SIG-M5 (cell line): ENCODE measurements around the gene NPAS4.
"Not testable (repeated sequence)": the region's sequence is repeated elsewhere in the genome, so short reads cannot be mapped to it uniquely, and the experiment has no call there.

Experiments used
- DNase-seq: peaks from one replicate; lab custom pipeline; 2025; lab: John Stamatoyannopoulos, UW

NPAS4 gene

DNA sequence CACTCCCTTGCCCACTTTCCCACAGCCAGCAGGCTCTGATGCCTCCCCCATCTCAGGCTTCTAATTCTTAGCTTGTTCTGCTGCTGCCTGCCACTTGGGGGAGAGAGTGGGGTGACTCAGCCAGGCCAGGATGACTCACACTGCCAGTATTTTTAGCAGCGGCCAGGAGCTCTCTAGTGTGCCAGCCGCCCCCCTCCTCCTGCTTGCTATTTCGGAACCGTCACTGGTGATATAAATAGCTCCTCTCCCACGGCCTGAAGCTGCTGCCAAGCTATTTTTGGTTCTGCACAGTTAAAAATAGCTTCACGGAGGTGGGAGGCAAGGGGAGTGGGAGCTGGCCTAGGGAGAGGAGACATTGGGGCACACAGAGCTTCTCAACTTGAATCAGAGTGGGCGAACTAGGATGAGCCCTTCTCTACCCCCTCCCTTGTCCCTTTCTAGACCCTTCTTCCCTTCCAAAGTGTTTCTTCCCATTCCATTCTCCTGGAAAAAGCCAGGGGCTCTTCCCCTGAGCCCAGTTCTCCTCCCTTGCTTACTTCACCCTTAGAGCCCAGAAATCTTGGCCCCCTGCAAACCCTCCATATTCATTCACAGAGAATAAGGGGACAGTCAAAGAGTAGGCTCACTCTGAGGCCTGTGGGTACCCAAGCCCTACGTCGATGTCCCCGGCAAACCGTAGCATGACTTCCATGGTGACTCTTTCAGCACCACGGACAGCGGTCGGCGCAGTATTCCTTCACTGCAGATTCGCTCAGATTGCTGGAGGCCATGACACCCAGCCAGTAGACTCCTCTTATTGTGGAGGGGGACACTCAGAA is 2.5 kb upstream of the NPAS4 start:
- DNase-seq = peak; percentile 63

DNA sequence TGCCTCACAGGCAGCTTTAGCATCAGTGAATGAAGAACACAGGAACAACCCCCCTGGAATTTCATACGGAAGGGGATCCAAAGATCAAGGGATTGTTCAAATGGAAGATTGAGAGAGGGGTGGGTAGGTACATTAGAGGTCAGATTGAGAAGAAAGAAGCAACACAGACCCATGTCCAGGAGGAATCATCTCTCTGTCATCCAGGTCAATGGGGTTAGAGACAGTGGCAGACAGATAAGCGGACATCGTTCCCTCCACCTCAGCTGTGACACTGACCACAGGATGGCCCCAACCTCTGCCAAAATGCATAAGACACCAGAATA is 1.9 kb upstream of the NPAS4 start:
- no peak for DNase-seq

DNA sequence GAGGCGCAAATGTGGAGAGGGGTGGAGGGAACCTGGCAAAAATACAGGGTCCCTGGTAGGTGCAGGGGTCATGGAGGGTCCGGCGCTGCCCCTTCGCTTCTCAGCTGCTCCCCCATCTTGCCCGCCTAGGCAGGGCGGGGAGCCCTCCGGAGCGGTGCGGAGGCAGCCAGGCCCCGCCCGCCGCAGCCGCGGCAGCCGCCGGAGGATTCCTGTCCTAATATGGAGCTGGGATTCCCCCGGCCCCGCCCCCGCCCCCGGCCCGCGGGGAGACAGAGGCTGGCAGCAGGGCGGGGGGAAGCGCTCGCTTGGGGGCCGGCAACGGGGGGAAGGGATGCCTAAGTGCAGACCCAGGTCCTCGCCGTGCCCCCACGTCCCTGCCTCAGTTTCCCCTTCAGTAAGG is 1.0 kb upstream of the NPAS4 start:
- DNase-seq = no peak

DNA sequence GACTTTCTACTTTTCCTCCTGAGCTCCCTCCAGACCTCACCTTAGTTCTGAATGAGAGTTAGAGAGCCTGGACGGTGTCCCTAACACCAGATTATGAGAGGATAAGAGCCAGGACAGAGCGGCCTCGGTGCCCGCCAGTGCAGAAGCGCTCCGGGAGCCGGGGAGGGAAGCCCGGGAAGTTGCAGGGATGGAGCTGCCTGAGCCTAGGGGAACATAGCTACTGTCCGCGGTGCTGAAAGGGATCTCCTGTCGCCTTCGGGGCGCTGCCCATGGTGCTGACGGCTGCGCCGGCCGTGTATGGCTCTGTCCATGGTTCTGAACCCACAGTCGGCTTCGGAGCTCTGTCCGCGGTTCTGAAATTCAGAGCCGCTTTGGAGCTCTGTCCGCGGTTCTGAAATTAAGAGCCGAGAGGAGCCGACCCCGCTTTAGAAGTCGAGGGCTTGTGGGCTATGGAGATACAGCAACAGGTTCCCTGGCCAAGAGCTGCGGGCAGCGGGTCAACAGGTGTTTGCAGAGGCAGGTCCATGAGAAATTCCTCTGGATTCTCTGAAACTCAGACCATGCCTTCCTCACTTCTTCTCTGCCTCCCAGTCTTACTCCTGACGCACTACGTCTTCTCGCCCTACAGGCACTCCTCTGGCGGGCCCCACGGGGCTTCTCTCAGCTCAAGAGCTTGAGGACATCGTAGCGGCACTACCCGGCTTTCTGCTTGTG is 814 bp downstream of the NPAS4 start:
- no peak for DNase-seq

DNA sequence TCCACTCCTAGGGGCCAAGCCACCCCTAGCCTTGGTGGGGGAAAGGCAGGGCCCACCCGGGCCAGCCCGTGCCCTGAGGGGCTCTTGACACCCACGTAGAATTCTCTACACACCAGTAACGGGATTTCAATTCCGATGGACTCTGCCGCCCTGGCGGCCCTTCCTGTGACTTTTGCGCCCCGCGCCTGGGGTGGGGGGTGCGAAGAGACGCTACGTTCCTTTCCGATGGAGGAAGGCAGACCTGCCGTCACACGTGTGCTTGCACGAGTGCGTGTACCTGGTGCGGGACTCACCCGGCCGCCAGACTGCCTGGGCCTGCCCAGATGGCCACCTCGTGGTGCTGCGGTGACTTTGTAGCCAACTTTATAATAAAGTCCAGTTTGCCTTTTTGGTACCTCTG is 5.5 kb downstream of the NPAS4 start:
- DNase-seq = no peak

DNA sequence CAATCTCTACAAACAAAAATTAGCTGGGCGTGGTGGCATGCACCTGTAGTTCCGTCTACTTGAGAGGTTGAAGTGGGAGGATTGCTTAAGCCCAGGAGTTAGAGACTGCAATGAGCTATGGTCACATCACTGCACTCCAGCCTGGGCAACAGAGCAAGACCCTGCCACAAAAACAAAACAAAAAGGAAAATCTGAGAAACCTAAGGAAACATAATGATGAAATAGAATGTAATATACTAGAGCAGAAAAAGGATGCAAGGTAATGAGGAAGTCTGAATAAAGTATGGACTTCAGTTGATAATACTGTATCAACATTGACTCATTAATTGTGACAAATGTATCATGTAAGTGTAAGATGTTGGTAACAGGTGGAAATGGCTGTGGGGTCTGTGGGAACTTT is 8.1 kb downstream of the NPAS4 start:
- no peak for DNase-seq

DNA sequence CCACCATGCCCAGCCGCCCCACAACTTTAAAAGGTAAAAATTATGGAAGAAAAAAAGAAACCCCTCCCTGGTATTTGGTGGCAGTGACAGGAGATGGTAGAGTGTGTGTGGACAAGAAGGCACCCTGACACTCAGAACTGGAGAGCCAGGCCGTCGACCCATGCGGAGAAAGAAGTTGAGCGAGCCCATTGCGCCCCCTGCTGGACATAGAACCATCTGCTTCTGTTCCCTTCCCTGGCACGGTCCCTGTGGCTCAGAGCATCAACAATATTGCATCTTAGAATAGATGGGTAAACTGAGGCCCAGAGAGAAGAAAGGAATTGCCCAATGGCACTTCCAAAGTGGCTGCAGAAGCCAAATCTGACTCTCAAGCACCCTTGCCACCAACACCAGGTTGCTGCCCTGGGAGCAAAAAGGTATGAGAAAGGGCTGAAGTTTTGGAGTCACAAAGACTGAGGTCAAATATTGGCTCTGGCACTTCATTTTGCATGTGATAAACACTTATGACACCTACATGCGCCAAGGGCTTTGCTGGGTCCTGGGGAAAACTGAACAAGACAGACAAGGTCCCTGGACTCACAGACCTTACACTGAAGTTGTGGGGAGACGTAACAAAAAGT is 9.3 kb downstream of the NPAS4 start:
- no peak for DNase-seq

DNA sequence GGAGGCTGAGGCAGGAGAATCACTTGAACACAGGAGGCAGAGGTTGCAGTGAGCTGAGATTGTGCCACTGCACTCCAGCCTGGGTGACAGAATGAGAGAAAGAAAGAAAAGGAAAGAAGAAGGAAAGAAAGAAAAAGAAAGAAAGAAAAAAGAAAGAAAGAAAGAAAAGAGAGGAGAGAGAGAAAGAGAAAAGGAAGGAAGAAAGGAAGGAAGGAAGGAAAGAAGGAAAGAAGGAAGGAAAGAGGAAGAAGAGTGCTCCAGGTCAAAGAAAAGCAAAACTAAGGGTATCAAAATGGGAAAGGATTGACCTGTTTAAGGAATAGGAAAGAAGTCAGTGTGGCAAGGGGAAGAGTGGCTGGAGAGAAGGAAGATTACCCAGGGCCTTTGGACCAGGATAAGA is 10.5 kb downstream of the NPAS4 start:
- DNase-seq = not testable (repeated sequence)

DNA sequence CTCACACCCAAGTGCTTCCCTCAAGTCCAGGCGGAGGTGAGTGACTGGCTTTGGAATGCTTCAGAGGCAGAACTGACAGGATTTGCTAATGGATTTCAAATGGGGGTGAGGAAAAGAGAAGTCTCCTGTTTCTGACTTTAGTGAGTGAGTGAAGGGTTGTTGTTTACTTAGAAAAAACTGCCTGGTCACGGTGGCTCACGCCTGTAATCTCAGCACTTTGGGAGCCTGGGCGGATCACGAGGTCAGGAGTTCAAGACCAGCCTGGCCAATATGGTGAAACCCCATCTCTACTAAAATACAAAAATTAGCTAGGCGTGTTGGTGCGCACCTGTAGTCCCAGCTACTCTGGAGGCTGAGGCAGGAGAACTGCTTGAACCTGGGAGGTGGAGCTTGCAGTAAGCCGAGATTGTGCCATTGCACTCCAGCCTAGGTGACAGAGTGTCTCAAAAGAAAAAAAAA is 11.1 kb downstream of the NPAS4 start:
- DNase-seq = not testable (repeated sequence)

DNA sequence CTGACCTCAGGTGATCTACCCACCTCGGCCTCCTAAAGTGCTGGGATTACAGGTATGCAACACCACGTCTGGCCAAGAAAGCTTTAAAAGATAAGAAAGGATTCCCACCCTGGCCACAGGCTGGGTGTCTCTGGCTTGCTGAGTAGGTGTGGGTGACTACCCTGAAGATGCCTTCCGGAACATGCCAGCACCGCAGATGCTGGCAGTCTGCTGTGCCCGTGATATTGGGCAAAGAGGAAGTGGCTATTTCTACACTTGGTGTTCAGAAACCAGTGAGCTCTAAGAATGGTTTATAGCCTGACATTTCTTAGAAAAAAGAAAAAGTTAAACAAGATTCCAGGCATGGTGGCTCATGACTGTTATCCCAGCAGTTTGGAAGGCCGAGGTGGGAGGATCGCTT is 11.8 kb downstream of the NPAS4 start:
- no peak for DNase-seq

DNA sequence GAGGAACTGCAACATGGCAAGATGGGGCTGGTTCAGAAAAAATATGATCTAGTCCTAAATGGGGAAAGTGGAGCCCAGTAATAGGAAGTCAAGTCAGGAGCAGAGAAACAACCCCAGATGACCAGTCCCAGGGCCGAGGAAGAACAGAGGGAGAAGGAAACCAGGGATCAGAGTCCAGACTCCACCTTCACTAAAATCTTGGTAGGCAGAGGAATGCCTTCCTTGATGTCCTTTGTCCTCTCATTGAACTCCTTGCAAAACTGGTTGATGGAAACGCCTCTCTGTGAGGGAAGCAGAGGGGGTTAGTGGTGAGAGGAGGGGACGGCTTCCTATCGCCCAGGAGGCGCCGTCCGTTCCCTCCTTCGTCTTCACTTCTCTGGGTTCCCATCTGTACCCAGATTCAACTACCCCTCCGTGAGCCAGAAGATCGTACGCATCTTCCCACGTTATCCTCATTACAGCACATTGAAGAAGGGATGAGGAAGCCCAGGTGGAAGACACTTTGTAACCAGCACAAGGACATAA is 17.2 kb downstream of the NPAS4 start:
- no peak for DNase-seq

DNA sequence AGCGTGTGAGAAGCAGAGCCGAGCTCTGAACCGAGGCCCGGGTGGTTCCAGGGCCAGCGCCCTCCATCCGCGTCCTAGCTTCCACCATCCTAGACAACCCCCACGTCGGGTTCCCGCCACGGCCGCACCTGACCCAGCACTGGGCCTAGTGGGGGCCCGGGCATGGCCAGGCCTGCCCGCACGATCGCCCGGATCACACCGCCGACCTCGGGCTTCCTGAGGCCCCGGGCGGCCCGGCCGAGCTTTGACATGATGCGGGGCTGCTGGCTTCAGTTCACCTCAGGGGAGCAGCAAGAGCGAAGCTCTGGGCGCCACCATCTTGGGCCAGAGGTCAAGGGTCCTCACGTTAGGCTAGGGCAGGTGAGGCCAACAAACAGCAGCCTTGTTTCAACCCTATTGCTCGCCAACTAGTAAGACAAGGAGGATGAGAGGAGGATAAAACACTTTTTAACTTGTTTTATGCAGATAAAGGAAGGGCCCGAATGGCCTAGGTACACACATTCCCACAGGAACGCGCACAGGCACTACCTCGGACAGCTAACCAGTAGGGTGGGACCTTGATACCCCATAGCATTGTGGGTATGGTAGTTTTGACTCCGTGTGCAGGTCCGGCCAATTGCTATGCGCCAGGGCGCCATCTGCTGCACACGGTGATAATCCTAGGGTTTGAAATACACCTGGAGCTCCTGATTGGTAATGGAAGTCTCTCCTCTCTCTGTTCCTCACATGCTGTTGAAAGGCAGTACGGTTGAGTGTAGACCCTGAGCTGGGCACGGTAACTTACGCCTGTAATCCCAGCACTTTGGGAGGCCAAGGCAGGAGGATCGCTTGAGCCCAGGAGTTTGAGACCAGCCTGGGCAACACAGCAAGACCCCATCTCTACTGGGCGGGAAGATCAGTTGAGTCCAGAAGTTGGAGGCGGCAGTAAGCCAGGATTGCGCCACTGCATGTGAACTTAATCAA is 17.9 kb downstream of the NPAS4 start, which contains the start of gene MRPL11:
Gene MRPL11 (minus strand): TSS at position 345 of the 963 bp plus-strand sequence. CDS start 94 bp downstream, at position 251.
- peak; percentile 75 for DNase-seq

DNA sequence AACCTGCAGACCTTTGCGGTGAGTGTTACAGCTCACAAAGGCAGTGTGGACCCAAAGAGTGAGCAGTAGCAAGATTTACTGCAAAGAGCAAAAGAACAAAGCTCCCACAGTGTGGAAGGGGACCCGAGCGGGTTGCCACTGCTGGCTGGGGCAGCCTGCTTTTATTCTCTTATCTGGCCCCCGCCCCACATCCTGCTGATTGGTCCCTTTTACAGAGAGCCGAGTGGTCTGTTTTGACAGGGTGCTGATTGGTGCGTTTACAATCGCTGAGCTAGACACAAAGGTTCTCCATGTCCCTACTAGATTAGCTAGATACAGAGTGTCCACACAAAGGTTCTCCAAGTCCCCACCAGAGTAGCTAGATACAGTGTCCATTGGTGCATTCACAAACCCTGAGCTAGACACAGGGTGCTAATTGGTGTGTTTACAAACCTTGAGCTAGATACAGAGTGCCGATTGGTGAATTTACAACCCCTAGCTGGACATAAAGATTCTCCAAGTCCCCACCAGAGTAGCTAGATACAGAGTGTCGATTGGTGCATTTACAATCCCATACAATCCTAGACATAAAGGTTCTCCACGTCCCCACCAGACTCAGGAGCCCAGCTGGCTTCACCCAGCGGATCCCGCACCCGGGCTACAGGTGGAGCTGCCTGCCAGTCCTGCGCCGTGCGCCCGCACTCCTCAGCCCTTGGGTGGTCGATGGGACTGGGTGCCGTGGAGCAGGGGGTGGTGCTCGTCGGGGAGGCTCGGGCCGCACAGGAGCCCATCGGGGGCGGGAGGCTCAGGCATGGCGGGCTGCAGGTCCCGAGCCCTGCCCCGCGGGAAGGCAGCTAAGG is 19.5 kb downstream of the NPAS4 start:
- DNase-seq = not testable (repeated sequence)

DNA sequence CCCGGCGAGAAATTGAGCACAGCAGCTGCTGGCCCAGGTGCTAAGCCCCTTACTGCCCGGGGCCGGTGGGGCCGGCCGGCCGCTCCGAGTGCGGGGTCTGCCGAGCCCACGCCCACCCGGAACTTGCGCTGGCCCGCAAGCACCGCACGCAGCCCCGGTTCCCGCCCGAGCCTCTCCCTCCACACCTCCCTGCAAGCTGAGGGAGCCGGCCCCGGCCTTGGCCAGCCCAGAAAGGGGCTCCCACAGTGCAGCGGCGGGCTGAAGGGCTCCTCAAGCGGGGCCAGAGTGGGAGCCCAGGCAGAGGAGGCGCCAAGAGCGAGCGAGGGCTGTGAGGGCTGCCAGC is 20.1 kb downstream of the NPAS4 start:
- DNase-seq = not testable (repeated sequence)

DNA sequence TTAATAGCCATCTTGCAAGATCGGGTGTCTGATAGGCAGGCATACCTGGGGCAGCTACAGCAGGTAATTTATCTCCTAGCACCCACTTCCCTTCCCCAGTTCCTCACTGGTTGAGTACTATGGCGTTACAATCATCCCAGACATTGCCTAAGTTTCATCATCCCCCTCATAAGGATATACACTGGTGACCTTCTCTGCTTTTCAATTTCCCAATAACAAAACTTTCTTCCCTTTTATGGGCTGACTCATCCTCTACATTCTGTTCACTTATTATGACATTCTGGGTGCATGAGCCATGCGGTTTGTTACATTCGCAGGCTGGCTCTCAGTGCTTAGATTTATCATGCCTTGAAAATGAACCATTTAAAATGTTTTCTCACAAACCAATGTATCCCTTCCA is 22.8 kb downstream of the NPAS4 start:
- DNase-seq = peak; percentile 93

DNA sequence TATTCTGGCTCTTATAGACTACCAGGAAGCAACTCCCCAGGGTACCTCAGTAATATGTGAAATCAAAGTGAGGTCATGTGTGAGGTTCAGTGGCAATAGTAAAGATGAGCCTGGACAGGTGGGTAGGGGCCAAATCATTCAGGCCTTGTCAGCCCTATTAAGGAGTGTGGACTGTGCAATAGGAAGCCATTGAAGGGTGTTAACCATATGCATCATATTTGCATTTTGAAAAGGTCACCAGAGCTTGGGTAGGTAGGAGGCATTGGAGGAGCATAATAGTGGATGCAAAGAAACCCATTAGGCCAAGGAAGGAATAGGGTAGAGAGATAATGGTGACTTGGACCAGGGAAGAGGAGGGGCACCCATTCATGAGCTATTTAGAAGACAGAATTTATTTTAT is 26.2 kb downstream of the NPAS4 start:
- DNase-seq = no peak

DNA sequence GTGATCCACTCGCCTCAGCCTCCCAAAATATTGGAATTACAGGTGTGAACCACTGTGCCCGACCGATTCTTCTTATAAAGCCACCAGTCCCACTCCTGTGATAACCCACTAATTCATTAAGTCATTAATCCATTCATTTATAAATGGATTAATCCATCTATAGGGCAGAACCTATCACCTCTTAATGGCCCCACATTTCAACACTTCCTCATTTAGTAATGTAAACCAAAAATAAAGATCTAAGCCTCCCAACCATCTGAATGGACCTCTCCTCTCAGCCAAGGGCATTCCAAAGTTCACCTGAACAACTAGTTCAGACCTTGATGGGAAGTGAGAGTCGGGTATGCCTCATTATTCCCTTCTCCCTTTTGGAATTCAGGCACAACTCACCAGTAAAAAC is 27.7 kb downstream of the NPAS4 start:
- no peak for DNase-seq

DNA sequence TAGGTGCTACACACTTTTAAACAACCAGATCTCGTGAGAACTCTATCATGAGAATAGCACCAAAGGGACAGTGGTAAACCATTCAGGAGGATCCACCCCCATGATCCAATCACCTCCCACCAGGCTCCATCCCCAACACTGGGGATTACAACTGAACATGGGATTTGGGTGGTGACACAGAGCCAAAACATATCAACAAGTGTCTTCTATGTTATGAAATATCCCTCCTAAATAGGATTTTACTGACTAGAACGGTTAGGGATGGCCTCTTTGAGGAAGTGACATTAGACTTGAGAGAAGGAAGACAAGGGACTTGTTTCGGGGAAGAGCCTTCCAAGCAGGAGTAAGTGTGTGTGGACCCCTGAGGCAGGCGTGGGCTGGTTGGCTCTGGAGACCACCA is 29.7 kb downstream of the NPAS4 start:
- no peak for DNase-seq

DNA sequence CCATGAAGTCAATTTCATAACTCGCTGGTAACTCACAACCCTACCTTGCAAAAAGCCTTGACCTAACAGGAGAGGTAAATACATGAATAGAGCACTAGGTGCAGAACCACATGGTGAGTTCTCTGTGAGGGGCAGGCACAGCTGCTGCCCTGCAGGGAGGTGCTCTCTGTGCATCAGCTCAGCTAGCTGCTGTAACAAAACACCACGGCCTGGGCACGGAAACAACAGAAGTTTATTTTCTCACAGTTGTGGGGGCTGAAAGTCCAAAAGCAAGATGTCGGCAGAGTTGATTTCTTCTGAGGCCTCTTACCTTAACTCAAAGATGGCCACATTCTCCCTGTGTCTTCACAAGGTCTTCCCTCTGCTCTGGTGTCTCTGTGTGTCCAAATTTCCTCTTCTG is 30.8 kb downstream of the NPAS4 start:
- DNase-seq = no peak

DNA sequence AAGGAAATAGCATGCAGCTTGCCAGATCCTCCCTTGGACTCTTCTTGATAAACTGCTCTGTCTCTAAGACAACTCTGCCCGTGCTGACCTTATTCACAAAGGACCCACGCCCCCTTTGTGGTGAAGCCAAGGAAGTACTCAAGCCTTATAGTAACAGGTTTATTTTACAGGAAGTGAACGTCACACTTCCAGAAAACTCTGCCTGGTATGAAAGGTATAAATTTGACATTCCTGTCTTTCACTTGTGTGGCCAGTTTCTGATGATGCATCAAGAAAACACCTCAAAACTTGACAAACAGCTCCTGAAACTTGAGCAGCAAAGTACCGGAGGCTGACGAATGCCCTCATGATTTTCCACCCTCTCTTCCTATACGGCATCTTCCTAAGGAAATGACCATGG is 33.4 kb downstream of the NPAS4 start:
- no peak for DNase-seq

DNA sequence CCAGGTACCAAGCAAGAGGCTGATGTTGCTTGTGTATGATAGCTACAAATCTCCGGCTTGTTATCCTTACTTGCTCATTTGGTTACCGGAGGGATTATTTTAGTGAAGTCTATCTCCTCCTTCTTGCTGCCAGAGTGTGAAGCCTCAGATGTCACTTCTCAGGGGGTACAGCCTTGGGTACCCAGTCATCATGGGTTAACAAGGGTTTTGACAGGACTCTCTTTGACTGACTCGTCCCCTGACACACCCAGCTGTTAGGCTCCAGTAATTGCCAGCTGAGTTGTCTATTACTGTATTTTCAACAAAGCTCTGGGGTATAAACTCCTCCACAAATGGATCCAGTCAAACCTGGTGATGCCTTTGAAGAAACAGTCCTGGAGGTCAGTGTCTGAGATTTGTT is 34.0 kb downstream of the NPAS4 start:
- no peak for DNase-seq
